RKO (cell line): ENCODE results near the gene ABCC4.

Experiments
- DNase-seq: peaks from one replicate; pipeline ENCODE4 v3.0.0-alpha.2; 2016; ENCODE audit warnings: low spot score

Gene ABCC4

GRCh38 chr13:95154413-95154886, 146.8 kb downstream of the ABCC4 start:
- no peak for DNase-seq

- no peak for DNase-seq
These were observed 147.4 kb downstream of the ABCC4 start for GRCh38 chr13:95153647-95154412.

GRCh38 chr13:95151942-95152587, 149.2 kb downstream of the ABCC4 start:
- DNase-seq, result no peak

GRCh38 chr13:95150555-95150954, 150.7 kb downstream of the ABCC4 start:
- DNase-seq, result peak; percentile 7

GRCh38 chr13:95146486-95146885, 154.8 kb downstream of the ABCC4 start:
- no peak for DNase-seq

- DNase-seq, result no peak
These were observed 155.7 kb downstream of the ABCC4 start for GRCh38 chr13:95145587-95145986.

GRCh38 chr13:95140502-95140901, 160.7 kb downstream of the ABCC4 start:
- DNase-seq, result no peak

GRCh38 chr13:95138876-95139585, 162.2 kb downstream of the ABCC4 start:
- DNase-seq, result no peak

GRCh38 chr13:95137096-95137495, 164.2 kb downstream of the ABCC4 start:
- DNase-seq, result peak; percentile 26

GRCh38 chr13:95136638-95137037, 164.6 kb downstream of the ABCC4 start:
- no peak for DNase-seq

- DNase-seq, result no peak
These were observed 167.8 kb downstream of the ABCC4 start for GRCh38 chr13:95133498-95133897.

- no peak for DNase-seq
These were observed 172.2 kb downstream of the ABCC4 start for GRCh38 chr13:95129004-95129403.

- no peak for DNase-seq
These were observed 173.1 kb downstream of the ABCC4 start for GRCh38 chr13:95128045-95128643.

GRCh38 chr13:95124959-95125358, 176.3 kb downstream of the ABCC4 start:
- no peak for DNase-seq

- no peak for DNase-seq
These were observed 177.5 kb downstream of the ABCC4 start for GRCh38 chr13:95123726-95124125.

GRCh38 chr13:95122063-95122462, 179.2 kb downstream of the ABCC4 start:
- no peak for DNase-seq

GRCh38 chr13:95121516-95121915, 179.7 kb downstream of the ABCC4 start:
- no peak for DNase-seq

- DNase-seq, result no peak
These were observed 180.6 kb downstream of the ABCC4 start for GRCh38 chr13:95120650-95121049.

GRCh38 chr13:95118541-95119324, 182.5 kb downstream of the ABCC4 start:
- no peak for DNase-seq

GRCh38 chr13:95117092-95117491, 184.2 kb downstream of the ABCC4 start:
- no peak for DNase-seq

GRCh38 chr13:95115525-95115924, 185.7 kb downstream of the ABCC4 start:
- no peak for DNase-seq

GRCh38 chr13:95113601-95114000, 187.7 kb downstream of the ABCC4 start:
- no peak for DNase-seq
